GM13976 (cell line): ENCODE data around the gene PSD.

Experiments used
- DNase-seq: peaks from one replicate; pipeline ENCODE4 v3.0.0; 2012; ENCODE audit warnings: low spot score
- CTCF ChIP-seq: IDR thresholded peaks from 2 replicates; pipeline ENCODE4 v1.5.1; 2012; ENCODE audit warnings: borderline replicate concordance, mild to moderate bottlenecking; ENCODE audit not compliant: insufficient read depth; ENCODE audit errors: extremely low read depth, missing control alignments, control extremely low read depth
- in situ Hi-C: fragments of 300-500 bp; cut with MboI; formaldehyde crosslinking; loops from one replicate; pipeline ENCODE4 v1.12.0; 2022; ENCODE audit warnings: low sequenced_read_pairs, mixed read lengths, inconsistent platforms; ENCODE audit not compliant: unreplicated experiment

PSD gene

GRCh38 chr10:102418622-102419268 lies at the start of gene PSD:
Gene PSD (minus strand): TSS chr10:102418785. CDS start chr10:102417038, 1,747 bp downstream.
- in situ Hi-C loops: no loop called here

GRCh38 chr10:102467971-102468438 lies 49.4 kb upstream of the PSD start:
- in situ Hi-C loops: no loop called here
- no peak for TF ChIP-seq CTCF
- DNase-seq: no peak

More at GRCh38 chr10:102418622-102419268, at the start of gene PSD:
- DNase-seq: no peak
- no peak for TF ChIP-seq CTCF

GRCh38 chr10:102467318-102467717 lies 48.7 kb upstream of the PSD start:
- in situ Hi-C loops: no loop called here
- no peak for TF ChIP-seq CTCF
- no peak for DNase-seq

GRCh38 chr10:102465466-102465865 lies 46.9 kb upstream of the PSD start:
- TF ChIP-seq CTCF: no peak
- no peak for DNase-seq
- in situ Hi-C loops: no loop called here

- TF ChIP-seq CTCF: no peak
- DNase-seq: no peak
- in situ Hi-C loops: no loop called here
Observed at GRCh38 chr10:102463983-102464382, 45.4 kb upstream of the PSD start.

- no peak for DNase-seq
- no peak for TF ChIP-seq CTCF
- in situ Hi-C loops: no loop called here
Observed at GRCh38 chr10:102462512-102463054, 44.0 kb upstream of the PSD start.
